ENCODE results near the gene RNF144B.
"Not testable (repeated sequence)": the region's sequence is repeated elsewhere in the genome, so short reads cannot be mapped to it uniquely, and the experiment has no call there.

DNA sequence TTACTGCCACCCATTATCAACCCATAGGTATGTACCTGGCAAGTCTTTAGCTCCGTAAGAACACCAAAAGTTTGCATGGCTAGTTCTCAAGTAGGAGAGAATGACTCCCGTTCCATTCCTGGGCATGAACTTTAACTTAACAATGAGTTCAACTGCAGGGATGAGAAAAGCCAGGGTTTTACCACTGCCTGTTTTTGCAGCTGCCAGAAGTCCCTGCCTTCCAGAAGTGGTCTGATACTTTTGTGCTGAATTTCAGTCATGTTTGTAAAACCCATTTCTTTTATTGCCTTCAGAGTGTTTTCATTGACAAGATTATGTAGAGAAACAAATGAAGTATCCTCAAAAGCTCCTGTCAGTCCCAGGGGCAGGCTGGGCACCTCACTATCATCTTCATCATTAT, 22.6 kb upstream of the RNF144B start:
- TF ChIP-seq, protein P1, sequence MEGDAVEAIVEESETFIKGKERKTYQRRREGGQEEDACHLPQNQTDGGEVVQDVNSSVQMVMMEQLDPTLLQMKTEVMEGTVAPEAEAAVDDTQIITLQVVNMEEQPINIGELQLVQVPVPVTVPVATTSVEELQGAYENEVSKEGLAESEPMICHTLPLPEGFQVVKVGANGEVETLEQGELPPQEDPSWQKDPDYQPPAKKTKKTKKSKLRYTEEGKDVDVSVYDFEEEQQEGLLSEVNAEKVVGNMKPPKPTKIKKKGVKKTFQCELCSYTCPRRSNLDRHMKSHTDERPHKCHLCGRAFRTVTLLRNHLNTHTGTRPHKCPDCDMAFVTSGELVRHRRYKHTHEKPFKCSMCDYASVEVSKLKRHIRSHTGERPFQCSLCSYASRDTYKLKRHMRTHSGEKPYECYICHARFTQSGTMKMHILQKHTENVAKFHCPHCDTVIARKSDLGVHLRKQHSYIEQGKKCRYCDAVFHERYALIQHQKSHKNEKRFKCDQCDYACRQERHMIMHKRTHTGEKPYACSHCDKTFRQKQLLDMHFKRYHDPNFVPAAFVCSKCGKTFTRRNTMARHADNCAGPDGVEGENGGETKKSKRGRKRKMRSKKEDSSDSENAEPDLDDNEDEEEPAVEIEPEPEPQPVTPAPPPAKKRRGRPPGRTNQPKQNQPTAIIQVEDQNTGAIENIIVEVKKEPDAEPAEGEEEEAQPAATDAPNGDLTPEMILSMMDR (IDR thresholded peaks at IDR 0.05; ENCODE audit: low read depth, low read length, poor library complexity, severe bottlenecking) = not testable (repeated sequence)
- TF ChIP-seq EZH2phosphoT487 (IDR thresholded peaks at IDR 0.05; ENCODE audit: borderline replicate concordance, low read length) = not testable (repeated sequence)
